ENCODE results near the gene PABPN1L. TPM values are rescaled to one million over a fixed set of nuclear protein-coding genes. Genes with fewer than 3 reads are reported as not detected.

The PABPN1L gene
- total and polyA plus RNA-seq, 2 of the 8 experiments (the other 6 are each of a cell fraction or from before 2014, with no cell fraction given) = not detected

GRCh38 chr16:88825146-88825545, 41.3 kb downstream of the PABPN1L start (continued):
- TF ChIP-seq, protein P1, sequence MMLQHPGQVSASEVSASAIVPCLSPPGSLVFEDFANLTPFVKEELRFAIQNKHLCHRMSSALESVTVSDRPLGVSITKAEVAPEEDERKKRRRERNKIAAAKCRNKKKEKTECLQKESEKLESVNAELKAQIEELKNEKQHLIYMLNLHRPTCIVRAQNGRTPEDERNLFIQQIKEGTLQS (IDR thresholded peaks at IDR 0.05; ENCODE audit: insufficient read depth, low read depth, low read length) = no peak
- TF ChIP-seq CHD1 (IDR thresholded peaks at IDR 0.05; ENCODE audit: low read depth, low read length) = no peak

Measured in H1 (cell line).